VCaP (cell line): Measurements from ENCODE around the gene DCHS1.
A peak's percentile ranks its signal among the peaks of the same experiment; 100 is the strongest.

ENCODE experiments used
- H3K27ac ChIP-seq: fragments of 450-650 bp; 2 replicates; pipeline ENCODE4 v1.5.1; 2017
- CTCF ChIP-seq: fragments of 450-650 bp; conservative IDR thresholded peaks from 2 replicates; pipeline ENCODE4 v1.5.1; 2017; ENCODE audit warnings: mild to moderate bottlenecking, moderate library complexity

The DCHS1 gene

GRCh38 chr11:6629892-6630631 is 25.5 kb downstream of the DCHS1 start:
- H3K27ac ChIP-seq, result peak overlapping the region; percentile 19; the same call in 1 of the 2 replicates
- TF ChIP-seq CTCF, result no peak

GRCh38 chr11:6629573-6629891 is 26.1 kb downstream of the DCHS1 start:
- TF ChIP-seq CTCF, result no peak
- no peak overlapping the region for H3K27ac ChIP-seq

- no peak overlapping the region for H3K27ac ChIP-seq
- TF ChIP-seq CTCF, result no peak
These were observed 27.1 kb downstream of the DCHS1 start for GRCh38 chr11:6628526-6628925.

GRCh38 chr11:6627762-6628241 is 27.8 kb downstream of the DCHS1 start:
- TF ChIP-seq CTCF, result no peak
- no peak overlapping the region for H3K27ac ChIP-seq

- no peak for TF ChIP-seq CTCF
- no peak overlapping the region for H3K27ac ChIP-seq
These were observed 28.4 kb downstream of the DCHS1 start for GRCh38 chr11:6626971-6627761.

- H3K27ac ChIP-seq, result no peak overlapping the region
- TF ChIP-seq CTCF, result no peak
These were observed 29.7 kb downstream of the DCHS1 start for GRCh38 chr11:6625832-6626420.

GRCh38 chr11:6625156-6625831 is 30.3 kb downstream of the DCHS1 start:
- no peak overlapping the region for H3K27ac ChIP-seq
- TF ChIP-seq CTCF, result no peak
